ENCODE results near the gene CHRNA3. TPM values are rescaled to one million over a fixed set of nuclear protein-coding genes. Genes with fewer than 3 reads are reported as not detected.

CHRNA3 gene
- total and polyA plus RNA-seq, 8 donors = 0.31 to 4.6 (median 1.0) TPM; not detected in 3

DNA sequence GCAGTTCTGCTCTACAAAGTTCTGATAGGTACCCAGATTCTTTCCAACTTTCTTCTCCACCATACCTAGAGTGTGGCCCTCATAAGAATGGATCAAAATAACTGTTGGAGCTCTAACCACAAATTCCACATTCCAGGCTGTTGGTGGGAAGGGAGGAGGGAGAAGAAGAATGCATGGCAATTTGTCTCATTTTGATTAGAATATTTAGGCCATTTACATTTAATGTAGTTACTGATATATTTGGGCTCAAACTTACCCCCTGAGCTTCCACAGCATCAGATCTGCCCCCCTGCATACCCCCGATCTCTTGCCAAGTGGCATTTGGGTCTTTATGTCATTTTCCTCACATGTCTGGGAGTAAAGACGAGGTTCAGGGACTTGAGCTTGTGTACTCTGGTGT lies 12.6 kb upstream of the CHRNA3 start:
- Histone ChIP-seq H3K27ac (no peak overlapping the region), H3K27me3 (peaks cover 0 to 15% (median under 1%) of the 10 kb centered on the region in 3 donors), H3K4me3 (no peak overlapping the region), H3K4me1 (no peaks in the 10 kb centered on the region), H3K36me3 (no peaks in the 10 kb centered on the region), H3K9me3 (peaks cover 0 to 14% (median 12%) of the 10 kb centered on the region in 4 donors)
- intact Hi-C loops (cut with DNase I; ENCODE audit: low total_unique reads) = no loop called here
- TF ChIP-seq POLR2AphosphoS5 (IDR thresholded peaks at IDR 0.05) = no peak
- TF ChIP-seq POLR2A (IDR thresholded peaks at IDR 0.05) = no peak
- TF ChIP-seq EP300 (IDR thresholded peaks at IDR 0.05) = no peak
- 87 to 95% (median 92%) methylated on average over 2 of the region's 2 CpGs for WGBS, 5 donors
- DNase-seq = no peak

DNA sequence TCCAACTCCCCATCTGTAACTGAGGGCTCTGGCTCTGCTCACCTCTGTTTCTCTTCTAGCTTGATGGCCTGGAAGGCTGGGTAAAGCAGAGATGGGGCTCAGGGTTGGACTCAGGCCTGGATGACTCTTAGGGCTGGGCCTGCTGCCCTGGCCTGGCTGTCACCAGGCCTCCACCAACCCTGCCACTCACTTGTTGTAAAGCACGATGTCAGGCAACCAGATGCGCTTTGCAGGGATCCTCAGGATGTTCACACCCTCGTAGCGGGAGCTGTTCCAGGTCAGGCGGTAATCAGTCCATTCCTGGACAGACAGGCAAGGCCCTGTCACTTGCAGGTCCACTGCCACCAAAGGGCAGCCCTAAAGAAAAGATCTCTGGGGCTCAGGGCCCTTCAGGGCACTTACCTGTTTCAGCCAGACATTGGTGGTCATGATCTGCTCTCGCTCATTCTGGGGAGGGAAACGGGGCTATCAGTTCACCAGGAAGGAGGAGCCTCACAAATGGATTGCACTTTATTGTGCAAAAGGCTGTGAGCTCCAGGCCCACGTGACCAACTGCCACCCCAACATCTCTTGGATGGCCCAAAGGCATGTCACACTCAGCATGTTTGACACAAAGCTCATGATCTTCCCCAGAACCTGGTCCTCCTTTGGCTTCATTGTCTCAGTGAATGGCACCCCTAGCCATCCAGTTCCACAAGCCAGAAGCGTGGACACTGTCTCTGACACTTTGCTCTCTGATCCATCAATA lies 10.3 kb upstream of the CHRNA3 start:
- H3K4me1 ChIP-seq = no peaks in the 10 kb centered on the region
- TF ChIP-seq POLR2A (IDR thresholded peaks at IDR 0.05) = no peak
- no peak for TF ChIP-seq POLR2AphosphoS5 (IDR thresholded peaks at IDR 0.05)
- TF ChIP-seq, protein P1, sequence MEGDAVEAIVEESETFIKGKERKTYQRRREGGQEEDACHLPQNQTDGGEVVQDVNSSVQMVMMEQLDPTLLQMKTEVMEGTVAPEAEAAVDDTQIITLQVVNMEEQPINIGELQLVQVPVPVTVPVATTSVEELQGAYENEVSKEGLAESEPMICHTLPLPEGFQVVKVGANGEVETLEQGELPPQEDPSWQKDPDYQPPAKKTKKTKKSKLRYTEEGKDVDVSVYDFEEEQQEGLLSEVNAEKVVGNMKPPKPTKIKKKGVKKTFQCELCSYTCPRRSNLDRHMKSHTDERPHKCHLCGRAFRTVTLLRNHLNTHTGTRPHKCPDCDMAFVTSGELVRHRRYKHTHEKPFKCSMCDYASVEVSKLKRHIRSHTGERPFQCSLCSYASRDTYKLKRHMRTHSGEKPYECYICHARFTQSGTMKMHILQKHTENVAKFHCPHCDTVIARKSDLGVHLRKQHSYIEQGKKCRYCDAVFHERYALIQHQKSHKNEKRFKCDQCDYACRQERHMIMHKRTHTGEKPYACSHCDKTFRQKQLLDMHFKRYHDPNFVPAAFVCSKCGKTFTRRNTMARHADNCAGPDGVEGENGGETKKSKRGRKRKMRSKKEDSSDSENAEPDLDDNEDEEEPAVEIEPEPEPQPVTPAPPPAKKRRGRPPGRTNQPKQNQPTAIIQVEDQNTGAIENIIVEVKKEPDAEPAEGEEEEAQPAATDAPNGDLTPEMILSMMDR (IDR thresholded peaks at IDR 0.05) = no peak
- no peak for TF ChIP-seq EP300 (IDR thresholded peaks at IDR 0.05)
- H3K36me3 ChIP-seq = no peaks in the 10 kb centered on the region
- no peak overlapping the region for H3K4me3 ChIP-seq
- H3K27me3 ChIP-seq = peaks cover 0 to 34% (median 9%) of the 10 kb centered on the region in 3 donors
- 64 to 83% (median 79%) methylated on average over 3 to 9 of the region's 9 CpGs for WGBS, 5 donors
- peak in 1 of 2 donors; percentile 5 for DNase-seq
- intact Hi-C loops (cut with DNase I; ENCODE audit: low total_unique reads) = no loop called here
- H3K27ac ChIP-seq = no peak overlapping the region
- H3K9me3 ChIP-seq = peaks cover 0 to 14% (median 12%) of the 10 kb centered on the region in 4 donors

DNA sequence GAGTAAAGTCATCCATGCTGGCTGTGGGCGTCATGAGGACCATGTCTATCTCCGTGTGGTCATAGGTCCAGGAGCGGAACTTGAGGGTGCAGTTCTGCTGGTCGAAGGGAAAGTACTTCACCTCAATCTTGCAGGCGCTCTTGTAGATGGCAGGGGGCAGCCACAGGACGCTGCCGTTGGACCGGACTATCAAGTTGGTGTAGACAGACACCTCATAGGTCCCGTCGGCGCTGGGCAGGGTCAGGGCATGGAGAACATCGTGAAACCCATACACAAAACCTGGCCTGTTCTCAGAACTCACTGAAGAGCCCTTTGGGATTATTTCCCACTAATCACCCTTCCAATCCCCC lies 8.9 kb upstream of the CHRNA3 start:
- Histone ChIP-seq H3K27ac (no peak overlapping the region), H3K4me1 (no peaks in the 10 kb centered on the region), H3K36me3 (no peaks in the 10 kb centered on the region), H3K4me3 (no peak overlapping the region), H3K27me3 (peaks cover 0 to 45% (median 13%) of the 10 kb centered on the region in 3 donors), H3K9me3 (peaks cover 0 to 14% (median 12%) of the 10 kb centered on the region in 4 donors)
- no peak for TF ChIP-seq POLR2AphosphoS5 (IDR thresholded peaks at IDR 0.05)
- TF ChIP-seq POLR2A (IDR thresholded peaks at IDR 0.05) = no peak
- no peak for TF ChIP-seq EP300 (IDR thresholded peaks at IDR 0.05)
- TF ChIP-seq, protein P1 (IDR thresholded peaks at IDR 0.05) = no peak
- peak in 1 of 2 donors; percentile 9 for DNase-seq
- WGBS, 5 donors = 91 to 94% (median 92%) methylated on average over 9 to 12 of the region's 12 CpGs
- intact Hi-C loops (cut with DNase I; ENCODE audit: low total_unique reads) = loop anchor here (10.0 kb wide), 1 partner anchor 555 kb away; no protein-coding TSS in a partner anchor

DNA sequence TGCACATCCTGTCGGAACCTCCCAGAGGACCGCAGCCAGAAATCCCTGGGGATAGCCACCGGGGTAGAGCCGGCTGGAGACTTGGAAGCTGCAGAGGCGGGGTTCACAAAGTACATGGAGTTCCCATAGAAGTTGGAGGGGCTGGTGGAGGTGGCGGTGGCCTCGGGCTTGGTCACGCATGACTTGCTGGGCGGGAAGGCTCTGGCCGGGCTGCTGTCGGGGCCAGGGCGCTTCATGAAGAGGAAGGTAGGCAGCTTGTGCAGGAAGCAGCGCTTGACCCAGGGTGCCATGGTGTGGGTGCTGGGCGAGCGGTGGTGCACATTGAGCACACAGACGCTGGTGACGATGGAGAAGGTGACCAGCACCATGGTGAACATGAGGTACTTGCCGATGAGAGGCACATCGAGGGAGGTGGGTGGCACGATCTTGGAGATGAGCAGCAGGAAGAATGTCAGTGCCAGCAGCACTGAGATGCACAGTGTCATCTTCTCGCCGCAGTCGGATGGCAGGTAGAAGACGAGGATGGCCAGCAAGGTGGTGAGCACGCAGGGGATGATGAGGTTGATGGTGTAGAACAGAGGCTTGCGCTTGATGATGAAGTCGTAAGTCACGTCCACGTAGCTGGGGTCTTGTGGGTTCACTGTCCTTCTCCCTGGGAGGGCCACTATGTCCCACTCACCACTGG lies 8.4 kb upstream of the CHRNA3 start:
- intact Hi-C loops (cut with DNase I; ENCODE audit: low total_unique reads) = loop anchor here (10.0 kb wide), 1 partner anchor 556 kb away; no protein-coding TSS in a partner anchor

More for the DNA sequence above, 8.4 kb upstream of the CHRNA3 start:
- Histone ChIP-seq H3K27me3 (peaks cover 0 to 50% (median 13%) of the 10 kb centered on the region in 3 donors), H3K4me1 (no peaks in the 10 kb centered on the region), H3K27ac (no peak overlapping the region), H3K9me3 (peaks cover 0 to 14% (median 12%) of the 10 kb centered on the region in 4 donors), H3K4me3 (no peak overlapping the region), H3K36me3 (no peaks in the 10 kb centered on the region)
- DNase-seq = peak in 1 of 2 donors; percentile 21
- TF ChIP-seq EP300 (IDR thresholded peaks at IDR 0.05) (no peak), POLR2AphosphoS5 (IDR thresholded peaks at IDR 0.05) (no peak), POLR2A (IDR thresholded peaks at IDR 0.05) (no peak)
- TF ChIP-seq, protein P1 (IDR thresholded peaks at IDR 0.05) = no peak
- 88 to 92% (median 91%) methylated on average over 29 of the region's 29 CpGs for WGBS, 5 donors
